GM23338 (cell line): ENCODE measurements around the gene CCL8.

Experiments used
- CTCF ChIP-seq, 2 experiments: fragments of 200-600 bp in 1 of 2; sonication (generic) in 1 of 2; conservative IDR thresholded peaks; 2 replicates each; pipeline versions ENCODE4 v1.5.1 to v1.6.1; 2016 to 2017; ENCODE audit warnings: antibody characterized with exemption in 2 of 2, low read depth in 2 of 2, mild to moderate bottlenecking in 2 of 2, moderate library complexity in 1 of 2
- EZH2phosphoT487 ChIP-seq: fragments of 200-600 bp; sonication (generic); IDR thresholded peaks from one replicate; pipeline ENCODE4 v1.8.1; 2018; ENCODE audit warnings: antibody characterized with exemption; ENCODE audit not compliant: unreplicated experiment
- POLR2AphosphoS5 ChIP-seq: IDR thresholded peaks from 2 replicates; pipeline ENCODE4 v1.6.1; 2016; ENCODE audit warnings: antibody characterized with exemption, low read depth
- STAT1 ChIP-seq: IDR thresholded peaks from one replicate; pipeline ENCODE4 v1.6.1; 2016; ENCODE audit warnings: antibody characterized with exemption; ENCODE audit not compliant: unreplicated experiment

DNA sequence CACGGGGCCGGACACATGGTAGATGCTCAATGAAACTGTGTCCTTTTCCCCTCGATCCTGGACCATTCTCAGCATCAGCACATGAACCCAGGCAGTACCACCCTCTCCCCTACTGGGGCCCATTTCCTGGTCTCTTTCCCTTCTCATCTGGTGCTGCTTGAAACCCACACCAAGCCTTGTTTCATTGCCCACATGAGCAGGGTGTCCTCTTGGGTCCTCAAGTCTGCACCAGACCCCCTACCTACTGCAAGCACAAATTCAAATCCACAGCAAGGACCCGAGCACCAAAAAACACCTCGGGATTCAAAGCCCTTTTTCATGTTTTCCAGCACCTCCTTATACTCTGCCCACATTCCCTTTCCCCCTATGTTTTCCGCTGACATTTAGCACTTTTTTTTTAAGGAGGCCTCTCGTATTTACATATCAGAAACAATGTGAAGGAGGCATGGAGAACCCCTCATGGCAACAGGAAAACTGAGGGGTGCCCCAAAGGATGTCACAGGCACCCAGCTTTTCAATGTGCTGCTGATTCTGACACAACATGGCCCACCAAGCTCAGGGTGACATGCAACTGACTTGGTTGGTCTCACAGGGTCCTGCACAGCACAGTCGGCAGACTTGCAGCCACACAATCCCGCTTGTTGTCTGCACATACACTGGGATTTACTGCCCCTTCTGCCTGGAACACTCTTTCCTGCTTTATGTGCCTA lies 48.4 kb downstream of the CCL8 start:
- TF ChIP-seq CTCF (conservative IDR thresholded peaks at IDR 0.05; ENCODE audit: low read depth in 2 of 2) (no peak), STAT1 (no peak), EZH2phosphoT487 (no peak), POLR2AphosphoS5 (no peak)
